ENCODE measurements around the gene MAP2K1. TPM values are rescaled to one million over a fixed set of nuclear protein-coding genes. Genes with fewer than 3 reads are reported as not detected.
A peak's percentile ranks its signal among the peaks of the same experiment; 100 is the strongest.

The MAP2K1 gene
- total and polyA plus RNA-seq, 2 of the 4 experiments (the other 2 are of a cell fraction) = 34.7 to 37.8 TPM

DNA sequence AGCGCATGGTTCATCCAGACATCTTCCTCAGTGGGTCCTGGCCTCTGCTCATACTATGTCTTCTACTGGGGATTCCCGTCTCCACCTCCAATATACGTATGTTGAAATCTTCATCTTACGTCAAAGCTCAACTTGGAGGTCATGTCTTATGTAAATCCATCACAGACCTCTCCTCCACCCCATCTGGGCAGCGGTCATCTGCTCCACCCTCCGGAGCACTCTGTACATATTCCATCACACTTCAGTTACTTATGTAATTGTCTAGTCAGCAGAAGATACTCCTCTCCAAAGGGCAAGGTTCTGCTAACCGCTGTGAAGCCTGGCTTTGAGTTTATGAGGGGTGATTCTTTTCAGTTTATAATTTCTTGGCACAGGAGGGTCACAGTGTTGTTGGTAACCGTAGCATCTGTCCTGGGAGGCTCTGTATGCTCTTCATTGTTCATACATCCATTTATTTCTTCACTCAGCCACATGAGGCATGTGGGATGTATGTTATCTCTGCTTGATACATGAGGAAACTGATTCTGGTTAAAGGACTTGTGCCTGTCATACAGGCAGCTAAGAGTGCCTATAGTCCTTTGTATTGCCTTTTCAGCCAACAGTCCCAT lies 22.1 kb downstream of the MAP2K1 start:
- Histone ChIP-seq H3K9ac (ENCODE audit: low read depth, low read length) (no peak overlapping the region), H4K8ac (ENCODE audit: low read depth in 2 of 2, low read length in 2 of 2) (no peak overlapping the region), H3K36me3 (ENCODE audit: control insufficient read depth, insufficient read depth, low read length) (no peaks in the 10 kb centered on the region), H3K9me3 (ENCODE audit: control insufficient read depth, insufficient read depth, low read length) (no peaks in the 10 kb centered on the region), H3K27ac (ENCODE audit: insufficient read depth, low read length) (no peak overlapping the region), H2BK20ac (ENCODE audit: low read depth, low read length) (no peak overlapping the region), H2BK5ac (ENCODE audit: low read depth, low read length, poor library complexity, severe bottlenecking) (no peak overlapping the region), H4K91ac (ENCODE audit: insufficient read depth, low read depth, low read length) (no peak overlapping the region), H2AK9ac (replicated peaks; ENCODE audit: low read depth, low read length, poor library complexity) (no peak overlapping the region), H3K4me1 (ENCODE audit: control insufficient read depth, insufficient read depth, low read length) (peaks cover 12% of the 10 kb centered on the region), H3K23ac (ENCODE audit: low read depth, low read length) (no peak overlapping the region; the same call in 1 of the 2 replicates), H3K56ac (ENCODE audit: extremely low read depth, insufficient read depth, low read length) (no peak overlapping the region), H3K27me3 (ENCODE audit: control insufficient read depth, insufficient read depth, low read length) (no peaks in the 10 kb centered on the region), H4K20me1 (ENCODE audit: insufficient read depth, low read length) (peaks cover 92% of the 10 kb centered on the region), H2AK5ac (ENCODE audit: low read depth, low read length) (no peak overlapping the region), H3K18ac (ENCODE audit: low read depth, low read length) (no peak overlapping the region), H2BK15ac (ENCODE audit: low read depth, low read length) (no peak overlapping the region), H3K79me1 (ENCODE audit: low read depth in 1 of 2, low read length in 2 of 2) (peaks cover 45 to 95% of the 10 kb centered on the region in 2 experiments), H2AFZ (replicated peaks; ENCODE audit: low read length, poor library complexity) (no peak overlapping the region), H3K14ac (replicated peaks; ENCODE audit: low read depth, low read length) (0 out of 2 replicates have a peak overlapping the region, but pooled peaks have one; percentile 9), H3K4me3 (ENCODE audit: insufficient read depth, low read depth, low read length) (no peak overlapping the region), H3K4me2 (ENCODE audit: low read depth, low read length) (no peak overlapping the region), H3K4ac (ENCODE audit: low read depth, low read length) (no peak overlapping the region), H4K5ac (ENCODE audit: low read depth, low read length) (no peak overlapping the region), H3K9me1 (ENCODE audit: insufficient read depth, low read length) (peaks cover 20% of the 10 kb centered on the region), H2BK120ac (ENCODE audit: low read depth, low read length) (no peak overlapping the region)
- CTCF ChIA-PET = no interaction called here
- no TSS peak for BruUV-seq (replicated peaks)
- DNase-seq (no peak), ATAC-seq (ENCODE audit: low read depth) (no peak)
- in situ Hi-C loops (cut with MboI; ENCODE audit: low sequenced_read_pairs) (no loop called here), dilution Hi-C loops (cut with HindIII; ENCODE audit: low sequenced_read_pairs, unreplicated experiment) (loop anchor here (25.0 kb wide), 1 partner anchor 96 kb away; no protein-coding TSS in a partner anchor), intact Hi-C loops (cut with micrococcal nuclease) (no loop called here)
- POLR2A ChIA-PET (ENCODE audit: unreplicated experiment) = no interaction called here
- WGBS, 2 experiments (ENCODE audit: extremely low coverage in 2 of 2, insufficient read length in 1 of 2) = 93% methylated on average over 4 of the region's 8 CpGs; no CpG with 5 or more reads in 1 of the 2 experiments
- no peak for TF ChIP-seq BHLHE40 (IDR thresholded peaks at IDR 0.05; ENCODE audit: low read depth, low read length)
- TF ChIP-seq SMC3 (IDR thresholded peaks at IDR 0.05; ENCODE audit: low read depth, low read length) = no peak
- peak; percentile 88 for TF ChIP-seq MAFK (IDR thresholded peaks at IDR 0.05; ENCODE audit: low read depth, low read length)
- TF ChIP-seq NFE2L2 (IDR thresholded peaks at IDR 0.05; ENCODE audit: low read depth, low read length) = no peak
- TF ChIP-seq, protein P1, sequence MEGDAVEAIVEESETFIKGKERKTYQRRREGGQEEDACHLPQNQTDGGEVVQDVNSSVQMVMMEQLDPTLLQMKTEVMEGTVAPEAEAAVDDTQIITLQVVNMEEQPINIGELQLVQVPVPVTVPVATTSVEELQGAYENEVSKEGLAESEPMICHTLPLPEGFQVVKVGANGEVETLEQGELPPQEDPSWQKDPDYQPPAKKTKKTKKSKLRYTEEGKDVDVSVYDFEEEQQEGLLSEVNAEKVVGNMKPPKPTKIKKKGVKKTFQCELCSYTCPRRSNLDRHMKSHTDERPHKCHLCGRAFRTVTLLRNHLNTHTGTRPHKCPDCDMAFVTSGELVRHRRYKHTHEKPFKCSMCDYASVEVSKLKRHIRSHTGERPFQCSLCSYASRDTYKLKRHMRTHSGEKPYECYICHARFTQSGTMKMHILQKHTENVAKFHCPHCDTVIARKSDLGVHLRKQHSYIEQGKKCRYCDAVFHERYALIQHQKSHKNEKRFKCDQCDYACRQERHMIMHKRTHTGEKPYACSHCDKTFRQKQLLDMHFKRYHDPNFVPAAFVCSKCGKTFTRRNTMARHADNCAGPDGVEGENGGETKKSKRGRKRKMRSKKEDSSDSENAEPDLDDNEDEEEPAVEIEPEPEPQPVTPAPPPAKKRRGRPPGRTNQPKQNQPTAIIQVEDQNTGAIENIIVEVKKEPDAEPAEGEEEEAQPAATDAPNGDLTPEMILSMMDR (conservative IDR thresholded peaks at IDR 0.05; ENCODE audit: low read depth, low read length) = no peak
- TF ChIP-seq, protein P2, sequence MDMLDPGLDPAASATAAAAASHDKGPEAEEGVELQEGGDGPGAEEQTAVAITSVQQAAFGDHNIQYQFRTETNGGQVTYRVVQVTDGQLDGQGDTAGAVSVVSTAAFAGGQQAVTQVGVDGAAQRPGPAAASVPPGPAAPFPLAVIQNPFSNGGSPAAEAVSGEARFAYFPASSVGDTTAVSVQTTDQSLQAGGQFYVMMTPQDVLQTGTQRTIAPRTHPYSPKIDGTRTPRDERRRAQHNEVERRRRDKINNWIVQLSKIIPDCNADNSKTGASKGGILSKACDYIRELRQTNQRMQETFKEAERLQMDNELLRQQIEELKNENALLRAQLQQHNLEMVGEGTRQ (IDR thresholded peaks at IDR 0.05; ENCODE audit: low read depth, low read length) = no peak
- no peak for TF ChIP-seq RFX5 (IDR thresholded peaks at IDR 0.05; ENCODE audit: low read depth, low read length)

Measured in IMR-90 (cell line).